OCI-LY7 (cell line): ENCODE data around the gene COL24A1. TPM values are rescaled to one million over a fixed set of nuclear protein-coding genes. Genes with fewer than 3 reads are reported as not detected.
"Not testable (repeated sequence)": the region's sequence is repeated elsewhere in the genome, so short reads cannot be mapped to it uniquely, and the experiment has no call there.

ENCODE experiments used
- BruUV-seq: library from RNA; stranded (reverse); fragments of 400-500 nt; replicated peaks from 2 replicates; lab custom pipeline; 2021; lab: Mats Ljungman, UMichigan
- CTCF ChIA-PET: fragments of 300-600 bp; sonication (Branson Sonifier 250); formaldehyde crosslinking; loops from one replicate; lab custom pipeline; 2022; ENCODE audit warnings: antibody characterized with exemption; ENCODE audit not compliant: unreplicated experiment; lab: Charles Lee
- POLR2A ChIA-PET: fragments of 300-600 bp; sonication (Branson Sonifier 250); formaldehyde crosslinking; loops from one replicate; lab custom pipeline; 2022; ENCODE audit warnings: antibody characterized with exemption; lab: Charles Lee
- DNase-seq: peaks from one replicate; pipeline ENCODE4 v3.0.0-alpha.2; 2015; ENCODE audit warnings: low spot score
- H2AFZ ChIP-seq: fragments of 200-600 bp; sonication (generic), shearing (Covaris generic); 2 replicates; pipeline ENCODE4 v1.6.1; 2014; ENCODE audit warnings: mild to moderate bottlenecking, antibody characterized with exemption, low read length, moderate library complexity
- H3K27ac ChIP-seq: fragments of 200-600 bp; sonication (generic); 2 replicates; pipeline ENCODE4 v1.5.1; 2014; ENCODE audit warnings: mixed run types, low read depth, mild to moderate bottlenecking, moderate library complexity, low read length, inconsistent platforms; ENCODE audit not compliant: poor library complexity, severe bottlenecking
- H3K36me3 ChIP-seq: fragments of 200-600 bp; sonication (generic); 2 replicates; pipeline ENCODE4 v1.6.1; 2014; ENCODE audit warnings: mild to moderate bottlenecking, antibody characterized with exemption, low read length, moderate library complexity, mixed read lengths; ENCODE audit not compliant: insufficient read depth
- H3K4me1 ChIP-seq: fragments of 200-600 bp; sonication (generic); 2 replicates; pipeline ENCODE4 v1.5.1; 2014; ENCODE audit warnings: mild to moderate bottlenecking, low read length; ENCODE audit not compliant: insufficient read depth, poor library complexity, severe bottlenecking
- H3K4me2 ChIP-seq: fragments of 200-600 bp; sonication (generic); 2 replicates; pipeline ENCODE4 v1.6.1; 2014; ENCODE audit warnings: mild to moderate bottlenecking, low read length
- H3K4me3 ChIP-seq: fragments of 200-600 bp; sonication (generic); 2 replicates; pipeline ENCODE4 v1.5.1; 2014; ENCODE audit warnings: mild to moderate bottlenecking, low read depth, low read length; ENCODE audit not compliant: poor library complexity, severe bottlenecking
- H3K79me2 ChIP-seq: fragments of 200-600 bp; sonication (generic); 2 replicates; pipeline ENCODE4 v1.6.1; 2016; ENCODE audit warnings: low read depth, mild to moderate bottlenecking, low read length, moderate library complexity, mixed read lengths; ENCODE audit not compliant: insufficient read depth
- H3K9me2 ChIP-seq: fragments of 200-600 bp; sonication (generic); 2 replicates; pipeline ENCODE4 v1.6.1; 2016; ENCODE audit warnings: mild to moderate bottlenecking, low read length, mixed read lengths; ENCODE audit not compliant: insufficient read depth
- H3K9me3 ChIP-seq: fragments of 200-600 bp; sonication (generic); 2 replicates; pipeline ENCODE4 v1.6.1; 2014; ENCODE audit warnings: mild to moderate bottlenecking, mixed run types, low read length, mixed read lengths
- H4K20me1 ChIP-seq: fragments of 200-600 bp; sonication (generic); 2 replicates; pipeline ENCODE4 v1.6.1; 2014; ENCODE audit warnings: mild to moderate bottlenecking, antibody characterized with exemption, low read length, moderate library complexity, mixed read lengths; ENCODE audit not compliant: insufficient read depth
- CTCF ChIP-seq: fragments of 200-600 bp; sonication (generic); conservative IDR thresholded peaks from 2 replicates; pipeline ENCODE4 v1.5.1; 2014; ENCODE audit warnings: mild to moderate bottlenecking, antibody characterized with exemption, low read length, moderate library complexity, mixed read lengths
- EZH2phosphoT487 ChIP-seq: fragments of 200-600 bp; sonication (generic); IDR thresholded peaks from 2 replicates; pipeline ENCODE4 v1.6.1; 2018; ENCODE audit warnings: low read depth, borderline replicate concordance, mild to moderate bottlenecking, mixed run types, antibody characterized with exemption, low read length, moderate library complexity, mixed read lengths
- intact Hi-C: fragments of 100-400 bp; cut with micrococcal nuclease; formaldehyde crosslinking; loops from one replicate; pipeline ENCODE4 v1.10.0; 2022; ENCODE audit not compliant: unreplicated experiment
- total RNA-seq, 2 experiments: library from RNA; depleted of rRNA in 1 of 2; stranded (reverse); fragments of >200 nt in 1 of 2; shearing (Covaris generic) in 1 of 2; gene quantifications; 2 replicates each; pipeline ENCODE4 v1.2.3, GENCODE V29; 2014 to 2022

The COL24A1 gene
- total RNA-seq, 2 experiments from 2014 or later, result 0.06 to 0.23 TPM

DNA sequence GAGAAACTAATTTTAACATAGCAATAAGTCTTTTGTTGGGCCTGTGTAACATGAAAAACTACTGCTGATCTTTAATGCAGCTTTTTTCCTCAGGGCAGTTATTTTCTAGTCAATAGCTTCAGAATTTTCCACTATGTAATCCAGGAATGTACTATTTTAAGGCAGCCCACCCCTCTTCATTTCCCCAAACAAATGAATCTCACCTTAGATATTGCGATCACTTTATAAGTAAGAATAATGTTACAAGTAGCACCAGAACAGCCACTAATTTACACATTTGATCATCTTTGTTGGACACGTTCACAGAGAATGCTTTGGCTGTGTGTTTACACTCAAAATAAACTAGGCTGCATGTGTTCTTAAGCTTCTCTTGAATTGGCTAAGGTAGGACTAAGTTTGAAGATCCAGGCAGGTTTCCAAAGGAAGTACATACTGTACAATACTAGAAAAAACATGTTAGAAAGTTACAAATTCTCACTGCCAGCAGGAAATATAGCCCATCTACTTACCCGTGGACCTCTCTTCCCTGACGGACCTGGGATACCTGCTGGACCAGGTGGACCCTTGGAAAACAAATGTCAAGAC is 41.7 kb downstream of the COL24A1 start:
- intact Hi-C loops, result no loop called here
- TF ChIP-seq CTCF (no peak), EZH2phosphoT487 (no peak)
- CTCF ChIA-PET, result interaction anchor here (0.6 kb wide), 1 partner anchor 44 kb away, joined by 3 read pairs; no protein-coding TSS in a partner anchor
- POLR2A ChIA-PET, result interaction anchor here (0.8 kb wide), 1 partner anchor 20 kb away, joined by 3 read pairs; no protein-coding TSS in a partner anchor
- no peak overlapping the region for H3K4me3 ChIP-seq
- no peaks in the 10 kb centered on the region for H3K4me1 ChIP-seq
- H3K9me3 ChIP-seq, result no peaks in the 10 kb centered on the region
- H3K4me2 ChIP-seq, result no peak overlapping the region
- no TSS peak for BruUV-seq
- no peaks in the 10 kb centered on the region for H4K20me1 ChIP-seq
- H3K9me2 ChIP-seq, result no peaks in the 10 kb centered on the region
- H3K27ac ChIP-seq, result no peak overlapping the region
- H3K79me2 ChIP-seq, result no peaks in the 10 kb centered on the region
- H3K36me3 ChIP-seq, result no peaks in the 10 kb centered on the region
- DNase-seq, result no peak
- H2AFZ ChIP-seq, result no peak overlapping the region

GRCh38 chr1:86114236-86114635 is 42.3 kb downstream of the COL24A1 start:
- H4K20me1 ChIP-seq, result no peaks in the 10 kb centered on the region
- no peaks in the 10 kb centered on the region for H3K4me1 ChIP-seq
- ChIA-PET POLR2A (interaction anchor here (0.6 to 0.8 kb wide), 2 partner anchors 10 to 19 kb away, joined by 3 read pairs; no protein-coding TSS in a partner anchor), CTCF (no interaction called here)
- no peak overlapping the region for H2AFZ ChIP-seq
- no peaks in the 10 kb centered on the region for H3K9me2 ChIP-seq
- no TSS peak for BruUV-seq
- H3K79me2 ChIP-seq, result no peaks in the 10 kb centered on the region
- no peak overlapping the region for H3K27ac ChIP-seq
- no peak overlapping the region for H3K4me2 ChIP-seq
- no peak for DNase-seq
- no peaks in the 10 kb centered on the region for H3K9me3 ChIP-seq
- intact Hi-C loops, result no loop called here
- no peak overlapping the region for H3K4me3 ChIP-seq
- TF ChIP-seq EZH2phosphoT487, result no peak
- TF ChIP-seq CTCF, result no peak
- H3K36me3 ChIP-seq, result no peaks in the 10 kb centered on the region

- H3K9me2 ChIP-seq, H3K27ac ChIP-seq, BruUV-seq, H3K36me3 ChIP-seq, H3K79me2 ChIP-seq, intact Hi-C loops, H4K20me1 ChIP-seq, H3K4me2 ChIP-seq, H3K4me3 ChIP-seq, CTCF ChIA-PET, DNase-seq, H2AFZ ChIP-seq, POLR2A ChIA-PET, H3K9me3 ChIP-seq, H3K4me1 ChIP-seq: not testable (repeated sequence)
These were observed 45.0 kb downstream of the COL24A1 start for GRCh38 chr1:86111590-86111989.
